Muscle of leg (tissue), 11 donors: ENCODE measurements around the gene GPHA2. TPM values are rescaled to one million over a fixed set of nuclear protein-coding genes. Genes with fewer than 3 reads are reported as not detected.

Experiments
- DNase-seq: peaks from one replicate; pipeline ENCODE4 v3.0.0; 2013
- H3K27ac ChIP-seq: one replicate; pipeline ENCODE4 v1.5.1; 2013; ENCODE audit warnings: mild to moderate bottlenecking, low read length, control low read depth
- H3K27me3 ChIP-seq: one replicate; pipeline ENCODE4 v1.6.1; 2013; ENCODE audit warnings: low read length; ENCODE audit not compliant: control insufficient read depth, insufficient read depth
- H3K36me3 ChIP-seq: one replicate; pipeline ENCODE4 v1.6.1; 2013; ENCODE audit warnings: low read length; ENCODE audit not compliant: control insufficient read depth, insufficient read depth
- H3K4me1 ChIP-seq: one replicate; pipeline ENCODE4 v1.6.1; 2013; ENCODE audit warnings: low read length; ENCODE audit not compliant: control insufficient read depth, insufficient read depth
- H3K4me3 ChIP-seq: one replicate; pipeline ENCODE4 v1.5.1; 2013; ENCODE audit warnings: low read length, control low read depth
- H3K9me3 ChIP-seq: replicated peaks from 2 replicates; pipeline ENCODE4 v1.6.1; 2013; ENCODE audit warnings: low read depth, low read length; ENCODE audit not compliant: control insufficient read depth
- WGBS: methylation state at CpG from one replicate; pipeline ENCODE4 v1.1.5; 2013; ENCODE audit warnings: missing lambda C conversion rate; ENCODE audit not compliant: insufficient coverage; 5-methylcytosine and 5-hydroxymethylcytosine counted together
- polyA plus RNA-seq, 8 donors: library from polyadenylated mRNA; unstranded; fragments of 120-200 nt; gene quantifications; one replicate each; pipeline versions ENCODE4 v1.2.1 to v1.2.3, GENCODE V29; 2013; ENCODE audit warnings: inconsistent platforms in 1 of 8, low replicate concordance in 1 of 8; ENCODE audit not compliant: insufficient read length in 8 of 8, insufficient read depth in 1 of 8
- total RNA-seq: library from RNA; stranded (reverse); fragments of 120-200 nt; gene quantifications from one replicate; pipeline ENCODE4 v1.2.4, GENCODE V29; 2013

The GPHA2 gene
- total and polyA plus RNA-seq, 9 donors, result 0.15 to 0.53 (median 0.24) TPM; not detected in 5

DNA sequence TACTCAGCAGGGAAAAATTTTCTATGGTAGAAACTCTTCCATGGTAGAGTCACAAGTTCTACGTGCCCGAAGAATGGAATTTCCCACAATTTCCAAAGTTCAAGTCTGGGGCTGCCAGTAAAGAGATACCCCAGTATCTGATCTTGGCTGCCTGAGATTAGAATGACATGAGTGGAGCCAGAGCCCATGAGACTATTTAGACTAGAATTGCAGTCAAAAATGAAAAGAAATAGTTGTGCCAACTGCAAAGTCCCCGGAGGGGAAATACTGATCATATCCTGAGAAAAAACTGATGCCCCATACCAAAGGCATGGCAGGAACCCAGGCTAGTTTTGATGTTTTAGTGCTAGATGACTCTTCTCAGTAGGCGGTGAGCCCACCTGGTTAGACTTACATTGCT, 25.0 kb upstream of the GPHA2 start:
- no peak for DNase-seq
- Histone ChIP-seq H3K4me3 (no peak overlapping the region), H3K27ac (no peak overlapping the region), H3K27me3 (no peaks in the 10 kb centered on the region), H3K36me3 (no peaks in the 10 kb centered on the region), H3K4me1 (no peaks in the 10 kb centered on the region), H3K9me3 (no peaks in the 10 kb centered on the region)
- no CpG with 5 or more reads among the region's 4 CpGs for WGBS

DNA sequence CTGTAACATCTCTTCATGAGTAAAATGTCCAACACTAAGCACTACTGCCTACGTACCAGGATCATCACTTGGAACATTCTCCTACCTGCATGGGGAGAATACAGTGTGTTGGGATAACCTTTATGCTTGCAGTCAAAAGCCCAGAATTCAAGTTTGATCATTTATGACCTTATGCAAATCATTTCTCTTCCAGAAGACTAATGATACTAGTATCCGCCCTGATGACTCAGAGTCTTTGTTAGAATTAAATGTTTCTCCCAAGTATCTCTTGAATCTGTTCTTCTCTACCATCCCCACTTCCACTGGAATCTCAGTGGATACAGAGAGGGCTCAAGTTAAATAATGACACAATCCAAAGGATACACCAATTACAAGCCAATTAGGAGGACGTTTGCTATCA, 23.8 kb upstream of the GPHA2 start:
- no peaks in the 10 kb centered on the region for H3K9me3 ChIP-seq
- H3K4me1 ChIP-seq, result no peaks in the 10 kb centered on the region
- no peaks in the 10 kb centered on the region for H3K36me3 ChIP-seq
- no CpG with 5 or more reads among the region's 3 CpGs for WGBS
- H3K4me3 ChIP-seq, result no peak overlapping the region
- no peaks in the 10 kb centered on the region for H3K27me3 ChIP-seq
- no peak for DNase-seq
- no peak overlapping the region for H3K27ac ChIP-seq

DNA sequence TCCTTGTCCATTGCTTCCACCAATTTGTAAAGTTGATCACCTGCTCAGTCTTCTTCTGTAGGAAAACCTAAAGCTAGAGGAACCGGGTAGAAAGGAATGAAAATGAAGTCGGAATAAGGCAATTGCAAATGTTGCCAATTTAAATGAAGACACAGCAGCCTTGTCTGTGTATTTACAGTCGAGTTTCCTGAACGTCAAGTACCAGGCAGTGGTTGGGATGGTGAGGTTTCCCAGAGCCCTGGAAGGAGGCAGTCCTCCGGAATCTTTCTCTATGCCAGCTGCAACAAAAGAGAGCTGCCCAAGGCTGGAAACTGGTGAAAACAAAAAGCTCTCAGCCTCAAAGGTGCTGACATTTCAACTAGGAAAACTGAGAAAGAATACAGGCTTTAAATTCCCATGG, 18.5 kb upstream of the GPHA2 start:
- H3K4me3 ChIP-seq, result no peak overlapping the region
- WGBS, result 61% methylated on average over 3 of the region's 5 CpGs
- no peaks in the 10 kb centered on the region for H3K36me3 ChIP-seq
- DNase-seq, result no peak
- no peak overlapping the region for H3K27ac ChIP-seq
- peaks cover 4% of the 10 kb centered on the region for H3K27me3 ChIP-seq
- H3K9me3 ChIP-seq, result no peaks in the 10 kb centered on the region
- H3K4me1 ChIP-seq, result no peaks in the 10 kb centered on the region

DNA sequence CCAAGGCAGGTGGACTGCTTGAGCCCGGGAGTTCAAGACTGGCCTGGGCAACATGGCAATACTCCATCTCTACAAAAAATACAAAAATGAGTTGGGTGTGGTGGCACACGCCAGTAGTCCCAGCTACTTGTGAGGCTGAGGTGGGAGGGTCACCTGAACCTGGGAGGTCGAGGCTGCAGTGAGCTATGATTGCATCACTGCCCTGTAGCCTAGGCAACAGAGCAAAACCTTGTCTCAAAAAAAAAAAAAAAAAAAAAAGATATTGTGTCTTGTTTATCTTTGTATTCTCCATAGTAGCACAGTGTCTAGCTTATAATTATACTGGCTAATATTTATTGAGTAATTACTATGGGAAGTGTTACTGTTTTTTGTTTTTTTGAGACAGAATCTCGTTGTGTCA, 15.8 kb upstream of the GPHA2 start:
- no peak overlapping the region for H3K4me3 ChIP-seq
- H3K27me3 ChIP-seq, result peaks cover 4% of the 10 kb centered on the region
- no peaks in the 10 kb centered on the region for H3K36me3 ChIP-seq
- WGBS, result no CpG with 5 or more reads among the region's 4 CpGs
- H3K27ac ChIP-seq, result no peak overlapping the region
- DNase-seq, result no peak
- no peaks in the 10 kb centered on the region for H3K4me1 ChIP-seq
- H3K9me3 ChIP-seq, result no peaks in the 10 kb centered on the region

DNA sequence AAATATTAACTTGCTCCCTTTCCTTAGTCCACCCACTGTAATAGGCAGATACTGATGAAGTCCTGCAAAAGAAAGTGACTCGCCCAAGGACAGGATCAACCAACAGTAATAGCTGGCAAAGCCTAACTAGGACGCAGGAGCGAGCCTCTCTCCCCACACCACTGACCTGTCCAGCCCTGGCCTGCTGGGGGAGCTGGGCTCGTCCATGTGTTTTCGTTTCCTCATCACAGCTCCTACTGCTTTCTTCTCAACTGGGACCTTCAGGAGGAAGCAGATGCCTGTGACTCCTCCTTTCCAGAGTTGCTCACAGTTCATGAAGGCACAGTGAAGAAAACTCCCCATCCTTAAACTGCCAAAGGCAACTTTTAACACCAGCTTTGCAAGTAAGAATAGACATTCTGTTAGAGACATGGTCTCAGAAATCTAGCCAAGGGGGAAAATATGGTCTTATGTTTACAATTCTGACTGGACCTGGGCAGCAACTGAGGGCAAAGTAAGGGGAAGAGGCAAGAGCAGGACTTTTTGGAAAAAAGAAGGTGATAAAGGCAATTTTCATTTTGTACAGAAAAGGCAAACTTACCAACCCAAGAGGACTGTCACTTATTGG, 11.6 kb upstream of the GPHA2 start:
- H3K9me3 ChIP-seq, result no peaks in the 10 kb centered on the region
- 41% methylated on average over 5 of the region's 5 CpGs for WGBS
- H3K36me3 ChIP-seq, result no peaks in the 10 kb centered on the region
- DNase-seq, result no peak
- H3K4me1 ChIP-seq, result no peaks in the 10 kb centered on the region
- no peak overlapping the region for H3K27ac ChIP-seq
- H3K27me3 ChIP-seq, result peaks cover 2% of the 10 kb centered on the region
- H3K4me3 ChIP-seq, result no peak overlapping the region

DNA sequence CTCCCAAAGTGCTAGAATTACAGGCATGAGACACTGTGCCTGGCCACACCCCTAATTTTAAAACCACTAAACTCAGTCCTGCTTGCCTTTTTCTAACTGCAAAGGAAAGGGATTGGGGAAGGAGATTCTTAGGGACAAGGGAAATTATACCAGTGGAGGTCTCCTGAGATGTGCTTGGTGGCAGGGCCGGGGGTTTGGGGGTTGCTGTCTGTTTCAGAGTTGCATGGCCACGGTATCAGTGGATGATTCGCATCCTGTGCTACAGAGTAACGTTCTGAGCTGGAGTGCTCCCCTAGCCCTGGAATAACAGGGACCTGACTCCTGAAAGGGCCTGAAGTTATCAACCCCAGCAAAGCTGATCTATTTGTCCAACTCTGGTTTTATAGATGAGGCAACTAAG, 846 bp upstream of the GPHA2 start:
- Histone ChIP-seq H3K4me1 (peaks cover 8% of the 10 kb centered on the region), H3K4me3 (no peak overlapping the region), H3K27ac (no peak overlapping the region), H3K9me3 (no peaks in the 10 kb centered on the region), H3K36me3 (peaks cover 33% of the 10 kb centered on the region), H3K27me3 (peaks cover 3% of the 10 kb centered on the region)
- no peak for DNase-seq
- WGBS, result 73% methylated on average over 4 of the region's 4 CpGs

DNA sequence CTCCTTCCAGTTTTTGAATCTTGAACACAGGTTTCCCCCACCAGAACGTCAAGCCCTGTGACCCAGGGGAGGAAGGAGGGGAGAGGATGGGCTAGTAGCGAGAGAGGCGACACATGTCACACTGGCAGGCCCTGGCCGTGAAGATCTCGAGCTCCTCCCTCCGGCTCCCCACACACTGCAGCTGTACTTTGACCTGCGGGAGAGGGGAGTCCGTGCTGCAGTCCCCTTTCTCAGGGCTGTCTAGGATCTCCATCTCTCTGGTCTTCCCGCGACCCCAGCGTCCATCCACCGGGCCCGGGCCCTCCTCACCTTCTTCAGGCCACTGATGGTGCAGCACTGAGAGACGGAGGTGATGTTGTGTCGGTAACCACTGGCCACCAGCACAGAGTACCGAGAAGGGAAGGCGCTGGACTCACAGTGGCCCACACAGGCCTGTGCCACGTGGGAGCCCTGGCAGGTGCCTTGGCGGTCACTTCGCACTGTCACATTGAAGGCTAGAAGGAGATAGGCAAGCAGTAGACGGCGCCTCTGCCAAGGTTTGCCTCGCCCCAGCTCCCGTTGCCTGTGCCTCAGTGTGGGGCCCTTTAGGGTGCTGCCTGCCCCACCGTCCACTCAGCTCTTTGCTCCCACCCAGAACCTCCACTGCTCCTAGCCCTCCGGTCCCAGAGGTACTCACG, 873 bp downstream of the GPHA2 start:
- WGBS, result 73% methylated on average over 25 of the region's 27 CpGs
- H3K27me3 ChIP-seq, result peaks cover 3% of the 10 kb centered on the region
- peaks cover 50% of the 10 kb centered on the region for H3K36me3 ChIP-seq
- no peak for DNase-seq
- peaks cover 8% of the 10 kb centered on the region for H3K4me1 ChIP-seq
- no peaks in the 10 kb centered on the region for H3K9me3 ChIP-seq
- H3K4me3 ChIP-seq, result no peak overlapping the region
- no peak overlapping the region for H3K27ac ChIP-seq

DNA sequence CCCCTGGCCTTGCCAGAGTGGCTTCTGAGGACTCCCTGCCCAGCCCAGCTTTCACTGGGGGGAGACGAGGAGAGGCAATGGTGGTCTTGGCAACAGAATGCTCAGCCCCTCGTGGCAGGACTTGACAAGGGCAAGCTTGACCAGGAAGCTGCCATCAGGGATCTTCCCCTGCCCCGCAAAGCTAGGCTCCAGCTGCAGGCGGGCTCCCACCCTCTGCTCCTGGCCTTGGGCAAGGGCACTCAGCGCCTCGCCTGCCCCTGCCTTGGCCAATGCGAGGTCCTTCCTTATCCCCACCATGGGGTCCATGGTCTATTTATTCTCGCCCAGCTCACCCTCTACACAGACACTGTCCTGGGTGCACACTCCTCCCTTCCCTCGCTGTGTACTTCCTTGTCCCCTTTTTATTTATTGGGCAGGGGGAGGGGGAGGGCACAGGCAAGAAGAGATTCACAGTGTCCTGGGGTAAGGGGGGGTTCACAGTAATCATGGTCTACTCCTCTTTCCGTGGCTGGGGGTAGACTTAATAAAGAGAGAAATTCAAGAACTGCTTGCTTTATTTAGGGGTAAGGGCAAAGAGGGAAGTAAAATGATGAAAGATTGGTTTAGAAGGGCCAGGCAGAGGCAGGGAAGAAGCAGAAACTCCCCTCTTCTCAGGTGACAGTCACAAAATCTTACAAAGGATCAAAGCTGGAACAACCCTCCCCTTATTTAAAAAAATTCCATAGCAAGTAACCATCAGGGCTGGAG, 1.6 kb downstream of the GPHA2 start:
- no peak for DNase-seq
- no peaks in the 10 kb centered on the region for H3K9me3 ChIP-seq
- peaks cover 8% of the 10 kb centered on the region for H3K4me1 ChIP-seq
- H3K27me3 ChIP-seq, result peaks cover 3% of the 10 kb centered on the region
- no peak overlapping the region for H3K4me3 ChIP-seq
- H3K36me3 ChIP-seq, result peaks cover 53% of the 10 kb centered on the region
- WGBS, result 85% methylated on average over 6 of the region's 10 CpGs
- no peak overlapping the region for H3K27ac ChIP-seq

DNA sequence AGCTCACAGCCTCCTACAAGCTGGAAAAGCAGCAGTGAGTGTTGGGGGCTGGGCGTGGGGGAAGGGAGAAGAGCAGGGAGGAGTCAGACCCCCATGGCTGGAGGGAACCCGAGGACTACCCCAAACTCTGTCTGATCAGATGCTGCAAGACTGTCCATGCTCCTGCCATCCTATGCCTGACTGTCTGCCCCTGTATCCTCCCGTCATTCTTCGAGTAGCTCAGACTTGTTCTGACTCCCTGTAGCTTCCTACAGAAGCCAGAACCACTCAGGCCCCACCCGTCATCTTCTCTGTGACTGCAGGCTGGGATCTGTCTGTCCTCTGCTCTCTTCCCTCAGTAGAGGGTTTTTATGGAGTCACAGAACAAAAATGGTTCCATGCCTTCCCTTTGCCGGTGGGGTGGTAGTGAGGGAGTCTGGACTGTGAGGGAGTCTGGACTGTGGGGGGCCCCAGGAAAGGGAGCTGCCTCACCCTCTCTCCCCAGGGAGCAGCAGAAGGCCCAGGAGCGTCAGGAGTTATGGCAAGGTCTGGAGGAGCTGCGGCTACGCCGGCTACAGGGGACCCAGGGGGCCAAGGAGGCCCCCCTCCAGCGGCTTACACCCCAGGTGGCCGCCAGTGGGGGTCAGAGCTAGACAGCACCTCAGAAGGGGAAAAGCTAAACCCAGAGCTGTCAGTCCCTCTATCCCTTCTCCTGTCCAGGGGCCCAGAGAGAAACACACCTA, 2.3 kb downstream of the GPHA2 start:
- no peak overlapping the region for H3K27ac ChIP-seq
- peaks cover 3% of the 10 kb centered on the region for H3K27me3 ChIP-seq
- no peaks in the 10 kb centered on the region for H3K9me3 ChIP-seq
- WGBS, result 67% methylated on average over 7 of the region's 12 CpGs
- H3K4me3 ChIP-seq, result no peak overlapping the region
- no peak for DNase-seq
- H3K36me3 ChIP-seq, result peaks cover 57% of the 10 kb centered on the region
- peaks cover 8% of the 10 kb centered on the region for H3K4me1 ChIP-seq

DNA sequence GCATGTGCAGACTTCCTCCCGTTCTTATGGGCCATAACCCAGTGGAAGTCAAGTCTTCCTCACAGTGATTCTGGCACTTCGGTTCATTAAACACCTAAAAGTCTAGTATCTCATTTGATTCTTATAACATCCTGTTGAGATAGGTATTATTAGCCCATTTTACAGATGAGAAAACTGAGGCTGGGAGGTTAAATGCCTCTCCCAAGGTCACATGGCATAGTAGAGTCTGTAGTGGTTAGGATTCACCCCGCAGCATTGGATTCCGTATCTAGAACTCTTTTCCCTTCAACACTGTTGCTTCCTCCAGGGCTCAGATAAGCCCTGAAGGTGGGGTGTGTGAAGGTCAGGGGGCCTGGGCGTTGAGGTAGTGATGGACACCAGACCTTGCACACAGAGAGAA, 3.4 kb downstream of the GPHA2 start:
- no peak for DNase-seq

More for the DNA sequence above, 3.4 kb downstream of the GPHA2 start:
- H3K36me3 ChIP-seq, result peaks cover 66% of the 10 kb centered on the region
- no peak overlapping the region for H3K27ac ChIP-seq
- H3K27me3 ChIP-seq, result peaks cover 1% of the 10 kb centered on the region
- H3K4me1 ChIP-seq, result peaks cover 8% of the 10 kb centered on the region
- H3K4me3 ChIP-seq, result no peak overlapping the region
- 82% methylated on average over 2 of the region's 5 CpGs for WGBS
- no peaks in the 10 kb centered on the region for H3K9me3 ChIP-seq
